HepG2 (cell line): ENCODE data around the gene TRRAP.

ENCODE experiments used
- ARID4A ChIP-seq: sonication (generic); formaldehyde crosslinking; IDR thresholded peaks from 2 replicates; pipeline ENCODE4 v1.5.0; 2020; ENCODE audit warnings: mild to moderate bottlenecking, missing genetic modification reagents, borderline replicate concordance
- CHD2 ChIP-seq: IDR thresholded peaks from 2 replicates; pipeline ENCODE4 v1.6.1; 2011; ENCODE audit warnings: low read depth, low read length, improper control_type of control experiment
- CREM ChIP-seq, 2 experiments: sonication (generic) in 1 of 2; formaldehyde crosslinking in 1 of 2; IDR thresholded peaks; 2 replicates each; pipeline versions ENCODE4 v1.4.0 to v1.6.1; 2016 to 2020; ENCODE audit warnings: antibody characterized with exemption in 1 of 2, mild to moderate bottlenecking in 1 of 2, missing genetic modification reagents in 1 of 2
- CTCF ChIP-seq: sonication (generic); formaldehyde crosslinking; IDR thresholded peaks from 2 replicates; pipeline ENCODE4 v1.5.0; 2020; ENCODE audit warnings: mild to moderate bottlenecking, missing genetic modification reagents, moderate library complexity
- DPF2 ChIP-seq: sonication (generic); formaldehyde crosslinking; IDR thresholded peaks from 2 replicates; pipeline ENCODE4 v1.4.0; 2020; ENCODE audit warnings: mild to moderate bottlenecking, low read depth, missing genetic modification reagents, borderline replicate concordance
- ELF4 ChIP-seq: sonication (generic); formaldehyde crosslinking; IDR thresholded peaks from 2 replicates; pipeline ENCODE4 v1.5.0; 2020; ENCODE audit warnings: missing genetic modification reagents, mild to moderate bottlenecking, moderate library complexity, borderline replicate concordance
- ESRRA ChIP-seq: sonication (generic); formaldehyde crosslinking; IDR thresholded peaks from 2 replicates; pipeline ENCODE4 v1.5.1; 2020; ENCODE audit warnings: mild to moderate bottlenecking, low read depth, missing genetic modification reagents
- MAX ChIP-seq: IDR thresholded peaks from 2 replicates; pipeline ENCODE4 v1.6.1; 2012; ENCODE audit warnings: inconsistent platforms
- PREB ChIP-seq: sonication (generic); formaldehyde crosslinking; IDR thresholded peaks from 2 replicates; pipeline ENCODE4 v1.4.0; 2020; ENCODE audit warnings: missing genetic modification reagents
- RAD51 ChIP-seq: fragments of 450-650 bp; IDR thresholded peaks from 2 replicates; pipeline ENCODE4 v1.6.1; 2016; ENCODE audit warnings: borderline replicate concordance
- ZNF567 ChIP-seq: sonication (generic); formaldehyde crosslinking; IDR thresholded peaks from 2 replicates; pipeline ENCODE4 v1.8.1; 2023; ENCODE audit warnings: mild to moderate bottlenecking, missing genetic modification reagents, borderline replicate concordance
- ZNF883 ChIP-seq: sonication (generic); formaldehyde crosslinking; IDR thresholded peaks from 2 replicates; pipeline ENCODE4 v1.5.1; 2020; ENCODE audit warnings: mild to moderate bottlenecking, missing genetic modification reagents; ENCODE audit errors: not compliant biosample characterization

GRCh38 chr7:98900815-98901214 is 22.5 kb downstream of the TRRAP start:
- TF ChIP-seq ZNF883 (CRISPR knock-in tag), result no peak
- no peak for TF ChIP-seq ARID4A (CRISPR knock-in tag)
- TF ChIP-seq MAX, result no peak
- no peak for TF ChIP-seq ZNF567 (CRISPR knock-in tag)
- TF ChIP-seq CHD2, result no peak
- TF ChIP-seq PREB (CRISPR knock-in tag), result no peak
- TF ChIP-seq CTCF (CRISPR knock-in tag), result no peak
- TF ChIP-seq DPF2 (CRISPR knock-in tag), result no peak
- no peak for TF ChIP-seq CREM (IDR thresholded peaks at IDR 0.05)
- TF ChIP-seq CREM (CRISPR knock-in tag; IDR thresholded peaks at IDR 0.05), result no peak
- no peak for TF ChIP-seq RAD51
- TF ChIP-seq ELF4 (CRISPR knock-in tag), result no peak
- no peak for TF ChIP-seq ESRRA
